Lower leg skin (tissue), 4 donors: Measurements from ENCODE around the gene NT5DC3. TPM values are rescaled to one million over a fixed set of nuclear protein-coding genes. Genes with fewer than 3 reads are reported as not detected.
A peak's percentile ranks its signal among the peaks of the same experiment; 100 is the strongest.

ENCODE experiments used
- DNase-seq, 2 donors: peaks; one replicate each; pipeline ENCODE4 v3.0.0-alpha.2; 2019; ENCODE audit warnings: low spot score in 2 of 2
- H3K4me3 ChIP-seq: fragments of 200-600 bp; sonication (generic); 2 replicates; pipeline ENCODE4 v1.5.1; 2017; ENCODE audit warnings: mild to moderate bottlenecking, low read depth; ENCODE audit not compliant: poor library complexity, severe bottlenecking
- POLR2A ChIP-seq, 2 donors: fragments of 450-650 bp; IDR thresholded peaks; one replicate each; pipeline ENCODE4 v1.6.1; 2016 to 2017; ENCODE audit warnings: antibody characterized with exemption in 2 of 2, mild to moderate bottlenecking in 1 of 2, moderate library complexity in 1 of 2
- WGBS, 2 donors: methylation state at CpG; one replicate each; pipeline ENCODE4 v1.1.5; 2018; 5-methylcytosine and 5-hydroxymethylcytosine counted together
- intact Hi-C: fragments of 100-400 bp; cut with DNase I; formaldehyde crosslinking; loops from one replicate; pipeline ENCODE4 v1.15.0; 2023; ENCODE audit warnings: low total_unique reads
- total RNA-seq, 4 donors: library from RNA; depleted of rRNA; stranded (reverse); fragments of >200 nt; gene quantifications; one replicate each; pipeline ENCODE4 v1.1.0, GENCODE V29; 2016
- TF ChIP-seq, protein P1 (sequence below), 3 donors: fragments of 450-650 bp; IDR thresholded peaks; one replicate each; pipeline ENCODE4 v1.5.1; 2016; ENCODE audit warnings: antibody characterized with exemption in 3 of 3, mild to moderate bottlenecking in 3 of 3, moderate library complexity in 2 of 3

The NT5DC3 gene
- total RNA-seq, 4 donors from 2014 or later = 2.9 to 4.2 (median 3.5) TPM

DNA sequence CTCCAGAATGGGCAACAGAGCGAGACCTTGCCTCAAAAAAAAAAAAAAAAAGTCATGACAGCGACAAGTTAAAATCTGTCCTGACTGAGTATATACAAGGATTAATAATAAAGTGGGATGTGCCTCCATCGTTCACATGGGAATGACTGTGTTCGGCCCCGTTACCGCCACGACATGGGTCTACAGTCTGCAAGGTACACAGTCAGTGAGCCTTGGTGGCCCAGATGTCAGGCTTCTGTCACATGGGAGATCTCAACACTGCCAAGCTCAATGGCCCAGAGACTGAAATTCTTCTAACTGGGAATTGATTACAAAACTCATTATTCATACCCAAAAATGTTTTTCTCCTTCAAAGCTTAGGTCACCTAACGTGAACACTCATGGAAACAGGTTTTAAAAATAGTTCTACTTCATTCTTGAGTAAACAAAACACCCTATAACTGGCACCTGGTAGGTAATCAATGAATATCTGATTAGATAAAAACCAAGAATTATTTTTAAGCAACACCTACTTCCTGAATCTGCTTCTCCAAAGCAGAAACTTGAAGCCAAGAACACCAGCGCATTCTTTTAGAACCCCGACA lies 66.0 kb downstream of the NT5DC3 start:
- peak in 1 of 2 donors; percentile 23 for DNase-seq
- no peak overlapping the region for H3K4me3 ChIP-seq
- WGBS, 2 donors = 88 to 95% methylated on average over 10 of the region's 10 CpGs
- TF ChIP-seq POLR2A (IDR thresholded peaks at IDR 0.05) = no peak
- TF ChIP-seq, protein P1, sequence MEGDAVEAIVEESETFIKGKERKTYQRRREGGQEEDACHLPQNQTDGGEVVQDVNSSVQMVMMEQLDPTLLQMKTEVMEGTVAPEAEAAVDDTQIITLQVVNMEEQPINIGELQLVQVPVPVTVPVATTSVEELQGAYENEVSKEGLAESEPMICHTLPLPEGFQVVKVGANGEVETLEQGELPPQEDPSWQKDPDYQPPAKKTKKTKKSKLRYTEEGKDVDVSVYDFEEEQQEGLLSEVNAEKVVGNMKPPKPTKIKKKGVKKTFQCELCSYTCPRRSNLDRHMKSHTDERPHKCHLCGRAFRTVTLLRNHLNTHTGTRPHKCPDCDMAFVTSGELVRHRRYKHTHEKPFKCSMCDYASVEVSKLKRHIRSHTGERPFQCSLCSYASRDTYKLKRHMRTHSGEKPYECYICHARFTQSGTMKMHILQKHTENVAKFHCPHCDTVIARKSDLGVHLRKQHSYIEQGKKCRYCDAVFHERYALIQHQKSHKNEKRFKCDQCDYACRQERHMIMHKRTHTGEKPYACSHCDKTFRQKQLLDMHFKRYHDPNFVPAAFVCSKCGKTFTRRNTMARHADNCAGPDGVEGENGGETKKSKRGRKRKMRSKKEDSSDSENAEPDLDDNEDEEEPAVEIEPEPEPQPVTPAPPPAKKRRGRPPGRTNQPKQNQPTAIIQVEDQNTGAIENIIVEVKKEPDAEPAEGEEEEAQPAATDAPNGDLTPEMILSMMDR (IDR thresholded peaks at IDR 0.05) = no peak
- intact Hi-C loops = no loop called here

DNA sequence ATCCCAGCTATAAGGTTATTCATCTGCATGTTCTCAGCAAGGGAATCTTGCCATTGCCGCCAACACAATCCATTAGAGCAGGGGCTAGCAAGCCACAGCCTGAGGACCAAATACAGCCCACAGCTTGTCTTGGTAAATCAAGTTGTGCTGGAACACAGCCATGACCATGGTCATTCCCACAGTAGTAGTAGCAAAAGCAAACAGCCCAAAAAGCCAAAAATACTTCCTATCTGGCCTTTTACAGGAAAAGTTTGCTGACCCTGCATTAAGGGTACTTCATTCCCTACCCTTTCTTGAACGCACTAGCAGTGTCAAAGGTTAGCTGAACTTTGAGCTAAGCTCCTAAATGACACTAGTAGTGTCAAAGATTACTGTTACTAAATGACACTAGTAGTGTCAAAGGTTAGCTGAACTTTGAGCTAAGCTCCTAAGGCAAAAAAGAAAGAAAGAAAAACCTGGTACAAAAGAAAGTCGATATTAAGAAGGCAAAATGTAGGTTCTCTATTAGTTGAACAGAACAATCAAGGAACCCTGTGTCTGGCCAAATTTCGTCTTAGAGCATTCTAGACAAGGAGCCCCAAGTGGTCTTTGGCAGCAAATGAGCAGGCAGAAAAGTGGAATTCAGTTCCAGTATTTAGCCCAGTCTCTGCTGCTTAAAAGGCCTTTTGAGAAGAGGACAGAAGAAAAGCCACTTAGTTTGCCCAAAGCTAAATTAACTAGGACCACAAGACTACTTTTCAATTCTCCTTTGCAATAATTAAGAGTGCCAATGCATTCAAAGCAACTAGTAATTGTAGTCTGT lies 67.7 kb downstream of the NT5DC3 start:
- H3K4me3 ChIP-seq = no peak overlapping the region
- DNase-seq = no peak
- 66 to 84% methylated on average over 4 of the region's 4 CpGs for WGBS, 2 donors
- TF ChIP-seq, protein P1 (IDR thresholded peaks at IDR 0.05) = no peak
- no peak for TF ChIP-seq POLR2A (IDR thresholded peaks at IDR 0.05)
- intact Hi-C loops = no loop called here

DNA sequence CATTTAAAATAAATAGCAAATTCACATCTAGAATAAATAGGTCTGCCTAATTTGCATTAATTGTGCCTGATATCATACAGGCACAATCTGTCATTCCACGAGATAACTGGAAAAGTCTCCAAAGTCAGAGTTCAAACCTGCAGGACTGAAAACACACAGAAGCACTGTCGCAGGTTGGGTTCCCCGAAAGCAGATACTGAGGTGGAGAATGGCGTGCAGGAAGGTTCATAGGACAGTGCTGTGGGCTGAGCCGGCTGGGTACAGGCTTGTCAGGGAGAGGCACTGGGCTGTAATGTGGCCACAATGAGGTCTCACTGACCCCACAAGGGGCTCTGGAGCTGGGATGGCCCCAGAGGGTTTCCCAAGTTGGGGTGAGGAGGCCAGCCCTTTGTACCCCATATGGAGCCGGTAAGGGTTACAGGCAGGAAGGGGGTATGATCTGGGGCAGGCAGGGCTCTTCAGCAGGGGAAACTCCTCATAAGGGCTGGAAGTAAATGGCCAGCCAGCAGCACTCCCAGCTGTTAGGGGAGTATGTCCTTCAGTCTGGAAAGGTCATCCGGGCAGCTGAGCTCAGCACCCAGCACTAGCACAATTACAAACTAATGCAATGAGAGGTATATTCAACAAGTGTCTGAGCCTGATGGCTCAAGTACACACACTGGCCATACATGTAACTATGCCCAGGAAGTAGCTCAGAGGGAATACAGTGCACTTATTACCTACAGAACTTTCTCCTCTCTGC lies 68.5 kb downstream of the NT5DC3 start:
- H3K4me3 ChIP-seq = no peak overlapping the region
- no peak for DNase-seq
- TF ChIP-seq POLR2A (IDR thresholded peaks at IDR 0.05) = no peak
- TF ChIP-seq, protein P1 (IDR thresholded peaks at IDR 0.05) = no peak
- intact Hi-C loops = no loop called here
- WGBS, 2 donors = 86 to 91% methylated on average over 7 of the region's 7 CpGs

DNA sequence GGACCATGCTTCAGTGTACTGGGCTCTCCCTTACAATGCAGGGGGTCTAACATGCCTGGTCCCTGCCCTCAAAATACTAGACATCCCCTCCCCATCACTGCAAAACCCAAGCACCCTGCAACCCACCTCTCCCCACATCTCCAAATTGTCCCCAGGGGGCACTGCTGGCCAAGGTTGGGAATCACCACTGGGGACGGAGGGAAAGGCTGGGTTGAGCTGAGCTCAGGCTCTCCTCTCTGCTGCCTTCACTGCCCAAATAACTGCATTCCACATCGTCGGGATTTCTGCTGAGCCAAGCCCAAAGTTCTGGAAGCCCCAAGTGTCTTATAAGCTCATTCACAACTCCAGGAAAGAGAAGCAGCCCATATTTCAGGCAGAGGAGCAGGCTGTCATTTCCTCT lies 69.6 kb downstream of the NT5DC3 start:
- DNase-seq = no peak
- intact Hi-C loops = no loop called here
- TF ChIP-seq, protein P1 (IDR thresholded peaks at IDR 0.05) = no peak
- no peak for TF ChIP-seq POLR2A (IDR thresholded peaks at IDR 0.05)
- no peak overlapping the region for H3K4me3 ChIP-seq
- 49% methylated on average over 3 of the region's 3 CpGs for WGBS, 2 donors

DNA sequence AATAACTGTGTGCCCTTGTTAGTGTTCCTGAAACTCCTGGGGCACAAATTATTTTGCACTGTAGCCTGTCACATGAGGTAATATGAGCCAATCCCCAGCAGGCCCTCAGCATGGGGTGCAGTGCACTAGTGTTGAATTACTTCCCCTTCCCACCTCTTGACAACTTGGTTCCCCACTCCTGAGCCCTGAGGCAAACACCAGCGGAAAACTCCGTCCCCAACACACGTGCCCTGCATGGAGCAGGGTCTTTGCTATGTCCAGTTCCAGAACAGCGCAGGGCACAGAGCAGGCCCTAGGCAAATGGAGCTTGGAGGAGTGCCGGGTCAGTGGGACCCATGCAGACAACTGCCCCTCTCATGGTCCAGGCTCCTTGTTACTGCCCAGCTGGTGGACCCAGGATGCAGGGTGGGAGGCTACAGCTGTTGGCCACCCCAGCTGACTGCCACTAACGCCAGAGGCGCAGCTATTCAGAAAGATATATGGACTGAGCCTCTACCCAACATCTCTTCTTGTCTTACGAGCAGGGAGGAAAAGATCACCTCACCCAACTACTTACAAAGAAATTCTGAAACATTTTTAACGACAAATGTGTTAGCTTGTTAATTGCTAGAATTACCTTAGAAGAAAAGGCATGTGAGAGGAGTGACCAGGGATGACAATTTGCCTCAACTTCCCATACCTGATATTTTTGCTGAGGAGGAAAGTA lies 71.6 kb downstream of the NT5DC3 start:
- H3K4me3 ChIP-seq = no peak overlapping the region
- intact Hi-C loops = no loop called here
- WGBS, 2 donors = 95 to 97% methylated on average over 9 of the region's 9 CpGs
- TF ChIP-seq POLR2A (IDR thresholded peaks at IDR 0.05) = no peak
- TF ChIP-seq, protein P1 (IDR thresholded peaks at IDR 0.05) = no peak
- DNase-seq = no peak
